HFF-Myc (cell line): ENCODE measurements around the gene ASGR1.

ENCODE experiments used
- DNase-seq: peaks from one replicate; pipeline ENCODE4 v3.0.0-alpha.2; 2011; ENCODE audit warnings: low read depth; ENCODE audit errors: extremely low read depth
- H3K4me3 ChIP-seq: replicated peaks from 2 replicates; pipeline ENCODE4 v1.5.1; 2011; ENCODE audit warnings: low read depth, mild to moderate bottlenecking, control low read depth, low read length
- TF ChIP-seq, protein P1 (sequence below): IDR thresholded peaks from 2 replicates; pipeline ENCODE4 v1.5.1; 2012; ENCODE audit warnings: mild to moderate bottlenecking, low read depth, low read length, control low read depth; ENCODE audit errors: missing control alignments

ASGR1 gene

DNA sequence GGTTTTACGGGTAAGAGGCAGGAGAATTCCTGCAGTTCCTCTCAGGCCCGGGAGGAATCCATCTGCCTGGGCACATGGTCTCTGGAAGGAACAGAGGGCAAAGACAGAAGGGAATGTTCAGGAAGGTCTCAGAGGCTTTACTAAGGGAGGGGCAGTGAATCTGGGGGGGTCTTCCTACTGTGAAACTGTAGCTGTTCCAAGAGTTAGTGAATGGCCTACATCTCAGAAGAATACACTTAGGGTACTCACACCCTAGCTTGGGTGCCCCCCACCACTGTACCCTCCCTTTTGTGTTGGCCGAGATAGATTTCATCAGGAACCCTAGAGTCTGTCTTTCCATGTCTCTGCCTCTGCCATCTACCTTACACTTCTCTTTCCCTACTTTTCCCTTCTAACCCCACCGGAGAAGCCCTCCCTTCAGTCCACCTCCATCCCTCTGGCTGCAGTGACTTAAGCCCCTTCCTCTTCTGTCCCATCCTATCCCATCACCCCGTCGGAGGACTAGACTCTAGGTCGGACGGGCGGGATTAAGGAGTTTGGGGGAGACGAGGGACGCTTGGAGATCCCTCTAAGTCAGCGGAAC lies 40.1 kb upstream of the ASGR1 start:
- DNase-seq, result no peak
- TF ChIP-seq, protein P1, sequence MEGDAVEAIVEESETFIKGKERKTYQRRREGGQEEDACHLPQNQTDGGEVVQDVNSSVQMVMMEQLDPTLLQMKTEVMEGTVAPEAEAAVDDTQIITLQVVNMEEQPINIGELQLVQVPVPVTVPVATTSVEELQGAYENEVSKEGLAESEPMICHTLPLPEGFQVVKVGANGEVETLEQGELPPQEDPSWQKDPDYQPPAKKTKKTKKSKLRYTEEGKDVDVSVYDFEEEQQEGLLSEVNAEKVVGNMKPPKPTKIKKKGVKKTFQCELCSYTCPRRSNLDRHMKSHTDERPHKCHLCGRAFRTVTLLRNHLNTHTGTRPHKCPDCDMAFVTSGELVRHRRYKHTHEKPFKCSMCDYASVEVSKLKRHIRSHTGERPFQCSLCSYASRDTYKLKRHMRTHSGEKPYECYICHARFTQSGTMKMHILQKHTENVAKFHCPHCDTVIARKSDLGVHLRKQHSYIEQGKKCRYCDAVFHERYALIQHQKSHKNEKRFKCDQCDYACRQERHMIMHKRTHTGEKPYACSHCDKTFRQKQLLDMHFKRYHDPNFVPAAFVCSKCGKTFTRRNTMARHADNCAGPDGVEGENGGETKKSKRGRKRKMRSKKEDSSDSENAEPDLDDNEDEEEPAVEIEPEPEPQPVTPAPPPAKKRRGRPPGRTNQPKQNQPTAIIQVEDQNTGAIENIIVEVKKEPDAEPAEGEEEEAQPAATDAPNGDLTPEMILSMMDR, result no peak
- peak overlapping the region; percentile 83 for H3K4me3 ChIP-seq

DNA sequence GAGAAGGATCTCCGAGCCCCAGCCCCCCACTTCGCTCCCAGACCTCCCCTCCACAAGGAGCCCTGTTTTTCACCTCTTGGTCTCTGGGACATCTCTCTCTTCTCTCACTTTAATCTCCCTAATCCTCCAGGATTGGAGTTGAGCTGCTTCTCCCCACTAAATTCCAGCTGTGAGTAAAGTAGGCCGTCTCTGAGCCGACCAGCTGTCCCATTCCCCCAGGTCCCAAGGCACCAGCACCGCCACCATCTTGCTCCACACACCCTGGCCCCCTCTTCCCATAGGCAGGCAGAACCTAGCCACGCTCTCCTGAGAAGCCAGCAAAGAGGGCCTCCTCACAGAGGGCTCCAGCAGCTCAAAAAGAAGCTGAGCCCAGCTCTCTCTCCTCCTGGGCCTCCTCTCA lies 39.6 kb upstream of the ASGR1 start:
- no peak for DNase-seq
- TF ChIP-seq, protein P1, result no peak
- H3K4me3 ChIP-seq, result no peak overlapping the region

DNA sequence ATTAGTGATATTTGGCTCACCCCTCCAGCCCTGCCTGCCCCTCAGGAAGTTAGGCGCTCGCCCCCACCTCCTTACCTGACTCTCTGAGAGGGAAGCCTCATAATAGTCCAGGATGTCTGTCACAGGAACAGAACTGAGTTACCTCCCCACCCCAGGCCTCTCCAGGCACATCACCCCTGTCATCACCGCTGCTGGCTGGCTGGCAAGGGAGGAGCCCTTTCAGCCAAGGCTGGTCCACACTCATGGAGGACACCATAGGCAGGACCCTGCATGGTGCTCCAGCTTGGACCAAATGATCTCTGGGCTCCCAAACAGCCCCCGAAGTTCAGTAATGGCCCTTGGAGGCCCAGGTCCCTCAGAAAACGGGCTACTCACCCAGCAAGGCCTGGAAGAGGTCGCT lies 39.0 kb upstream of the ASGR1 start:
- peak overlapping the region; percentile 63; the same call in 1 of the 2 replicates for H3K4me3 ChIP-seq
- TF ChIP-seq, protein P1, result no peak
- no peak for DNase-seq

DNA sequence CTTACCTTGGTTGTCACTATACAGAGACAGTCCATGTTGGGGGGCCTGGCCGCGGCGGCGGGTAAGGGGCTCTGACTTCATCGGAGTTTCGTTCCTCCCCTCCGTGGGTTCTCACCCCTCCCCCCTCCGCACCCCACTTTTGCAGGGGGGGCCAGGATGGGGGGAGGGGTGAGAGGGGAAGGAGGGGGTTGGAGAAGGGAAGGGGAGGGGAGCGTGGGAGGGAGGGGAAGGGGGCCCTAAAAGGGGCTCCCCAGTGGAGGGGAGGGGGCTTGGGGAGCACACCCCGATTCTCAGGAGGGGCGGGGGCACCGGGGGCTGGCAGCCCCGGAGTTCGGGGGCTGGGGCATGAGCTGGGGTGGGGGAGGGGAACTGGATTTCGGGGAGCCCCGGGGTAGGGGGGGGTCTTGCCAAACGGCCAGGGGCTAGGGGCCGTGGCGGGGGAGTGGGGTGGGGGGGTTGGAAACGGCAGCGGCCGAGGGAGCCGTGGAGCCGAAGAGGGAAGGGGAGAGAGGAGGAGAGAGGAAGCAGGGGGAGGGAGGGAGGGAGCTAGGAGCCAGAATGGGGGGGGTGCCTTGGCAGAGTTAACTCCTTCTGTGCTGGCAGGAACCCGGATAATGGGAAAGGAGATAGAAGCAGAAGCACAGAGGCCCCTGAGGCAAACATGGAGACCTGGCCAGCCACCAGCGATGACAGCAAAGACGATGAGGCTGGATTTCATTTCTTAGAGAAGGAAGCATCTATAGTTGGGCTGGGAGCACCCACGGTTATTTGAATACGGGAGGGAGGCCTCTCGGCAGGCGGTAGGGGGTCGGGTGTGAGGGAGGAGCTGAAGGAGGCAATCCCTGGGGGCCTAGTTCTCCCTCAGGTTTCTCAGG lies 38.2 kb upstream of the ASGR1 start:
- DNase-seq, result no peak
- TF ChIP-seq, protein P1, result no peak
- peak overlapping the region; percentile 63 for H3K4me3 ChIP-seq

DNA sequence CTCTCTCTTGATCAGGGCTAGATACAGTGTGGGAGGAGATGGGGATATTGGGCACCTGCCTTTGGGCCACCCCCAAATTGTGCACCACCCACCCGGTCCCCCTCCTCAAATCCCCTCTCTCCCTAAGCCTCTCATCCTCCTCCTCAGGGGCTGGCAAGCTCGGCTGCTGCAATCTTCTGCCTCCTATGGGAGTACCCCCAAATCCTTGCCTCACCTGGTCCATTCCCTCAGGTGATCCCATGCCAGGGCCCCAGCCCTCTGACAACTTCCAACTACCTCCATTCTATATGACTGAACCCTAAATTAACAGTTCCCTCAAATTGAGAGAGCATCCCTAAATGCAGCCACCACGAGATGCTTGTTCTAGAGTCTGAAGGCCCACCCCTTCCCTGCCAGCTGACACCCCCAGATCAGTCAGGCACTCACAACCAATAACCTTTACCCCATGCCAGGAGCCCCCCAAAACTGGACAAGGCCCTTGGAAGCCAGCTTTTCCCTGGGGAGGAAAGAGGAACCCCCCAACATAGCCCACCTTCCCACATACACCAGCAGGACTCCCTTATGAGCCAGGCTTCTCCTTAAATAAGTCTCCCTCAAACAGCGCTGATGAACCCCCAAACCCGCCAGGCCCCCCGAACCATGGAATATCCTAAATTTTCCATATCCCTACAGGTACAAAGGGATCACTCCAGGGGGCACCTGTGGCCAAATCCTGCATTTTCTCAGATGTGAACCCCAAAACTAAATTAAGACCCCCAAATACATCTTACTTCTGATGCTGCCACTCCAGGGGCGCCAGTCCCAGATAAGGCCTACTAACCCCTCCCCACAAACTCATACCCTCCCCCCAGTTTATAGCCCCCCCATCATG lies 37.3 kb upstream of the ASGR1 start:
- no peak for DNase-seq
- TF ChIP-seq, protein P1, result no peak
- H3K4me3 ChIP-seq, result peak overlapping the region; percentile 63

DNA sequence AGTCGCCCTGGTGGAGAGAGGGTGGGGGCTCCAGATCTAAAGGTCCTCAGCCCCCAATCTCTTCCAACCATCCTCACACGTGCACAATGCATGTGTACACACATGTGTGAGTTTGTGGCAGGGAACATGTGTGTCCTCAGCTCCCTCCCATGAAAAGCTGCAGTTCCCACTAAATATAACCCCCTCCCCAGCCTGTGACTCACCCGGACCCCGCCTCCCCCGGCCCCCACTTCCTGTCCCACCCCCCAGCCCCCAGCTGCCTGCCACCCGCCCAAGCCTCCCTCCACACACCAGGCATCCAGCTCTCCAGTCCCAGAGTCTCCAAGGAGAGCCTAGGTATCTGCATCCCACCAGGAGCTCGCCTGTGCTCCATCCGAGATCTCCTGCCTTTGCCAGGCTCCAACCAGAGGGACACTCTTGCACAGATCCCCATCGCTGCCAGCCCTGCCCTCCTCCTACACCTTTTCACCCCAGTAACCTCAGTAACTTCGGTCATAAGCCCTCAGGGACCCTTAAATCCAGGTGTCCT lies 36.5 kb upstream of the ASGR1 start:
- peak overlapping the region; percentile 63 for H3K4me3 ChIP-seq
- TF ChIP-seq, protein P1, result no peak
- no peak for DNase-seq
